Muscle layer of colon (tissue), 2 donors: ENCODE measurements around the gene INTS15.

Source experiments
- H3K27ac ChIP-seq: one replicate; pipeline ENCODE4 v1.7.0; 2013; ENCODE audit warnings: low read depth, mild to moderate bottlenecking, low read length, moderate library complexity
- H3K27me3 ChIP-seq, 2 donors: one replicate each; pipeline ENCODE4 v1.7.0; 2013; ENCODE audit warnings: low read length in 2 of 2, mild to moderate bottlenecking in 2 of 2; ENCODE audit not compliant: insufficient read depth in 2 of 2, control insufficient read depth in 1 of 2
- H3K36me3 ChIP-seq: one replicate; pipeline ENCODE4 v1.7.0; 2013; ENCODE audit warnings: mild to moderate bottlenecking, low read length; ENCODE audit not compliant: insufficient read depth
- H3K4me1 ChIP-seq: one replicate; pipeline ENCODE4 v1.7.0; 2013; ENCODE audit warnings: mild to moderate bottlenecking, low read length; ENCODE audit not compliant: insufficient read depth
- H3K4me3 ChIP-seq, 2 donors: one replicate each; pipeline ENCODE4 v1.7.0; 2013; ENCODE audit warnings: low read length in 2 of 2, low read depth in 1 of 2, mild to moderate bottlenecking in 1 of 2, moderate library complexity in 1 of 2
- H3K9ac ChIP-seq: one replicate; pipeline ENCODE4 v1.7.0; 2013; ENCODE audit warnings: low read length
- H3K9me3 ChIP-seq: one replicate; pipeline ENCODE4 v1.7.0; 2013; ENCODE audit warnings: mild to moderate bottlenecking, low read length
- donor health status: abdominal sarcoma.
- donor health status: Adenocarcinoma of cecum.

Gene INTS15

GRCh38 chr7:6648066-6648814, 58.4 kb downstream of the INTS15 start:
- peaks cover 34% of the 10 kb centered on the region for H3K36me3 ChIP-seq
- no peak overlapping the region for H3K9ac ChIP-seq
- H3K27ac ChIP-seq: no peak overlapping the region
- no peaks in the 10 kb centered on the region for H3K9me3 ChIP-seq
- H3K4me1 ChIP-seq: no peaks in the 10 kb centered on the region
- H3K27me3 ChIP-seq: no peaks in the 10 kb centered on the region
- no peak overlapping the region for H3K4me3 ChIP-seq

- peaks cover 29% of the 10 kb centered on the region for H3K36me3 ChIP-seq
Measured at GRCh38 chr7:6648815-6649104, 58.9 kb downstream of the INTS15 start.

GRCh38 chr7:6649241-6649961, 59.6 kb downstream of the INTS15 start:
- Histone ChIP-seq H3K9me3 (no peaks in the 10 kb centered on the region), H3K27ac (no peak overlapping the region), H3K9ac (no peak overlapping the region), H3K36me3 (peaks cover 25% of the 10 kb centered on the region), H3K4me3 (no peak overlapping the region), H3K27me3 (no peaks in the 10 kb centered on the region), H3K4me1 (no peaks in the 10 kb centered on the region)

More at GRCh38 chr7:6648815-6649104, 58.9 kb downstream of the INTS15 start:
- Histone ChIP-seq H3K27me3 (no peaks in the 10 kb centered on the region), H3K4me3 (no peak overlapping the region), H3K9me3 (no peaks in the 10 kb centered on the region), H3K4me1 (no peaks in the 10 kb centered on the region), H3K27ac (no peak overlapping the region), H3K9ac (no peak overlapping the region)

- no peak overlapping the region for H3K4me3 ChIP-seq
- H3K9me3 ChIP-seq: no peaks in the 10 kb centered on the region
- no peaks in the 10 kb centered on the region for H3K4me1 ChIP-seq
- no peak overlapping the region for H3K27ac ChIP-seq
- no peak overlapping the region for H3K9ac ChIP-seq
- peaks cover 20% of the 10 kb centered on the region for H3K36me3 ChIP-seq
- H3K27me3 ChIP-seq: no peaks in the 10 kb centered on the region
Measured at GRCh38 chr7:6650086-6650485, 60.3 kb downstream of the INTS15 start.

GRCh38 chr7:6650521-6651011, 60.7 kb downstream of the INTS15 start:
- H3K27ac ChIP-seq: no peak overlapping the region
- H3K4me3 ChIP-seq: no peak overlapping the region
- H3K9me3 ChIP-seq: no peaks in the 10 kb centered on the region
- no peaks in the 10 kb centered on the region for H3K4me1 ChIP-seq
- H3K9ac ChIP-seq: no peak overlapping the region
- no peaks in the 10 kb centered on the region for H3K27me3 ChIP-seq
- peaks cover 20% of the 10 kb centered on the region for H3K36me3 ChIP-seq

GRCh38 chr7:6651851-6652445, 62.1 kb downstream of the INTS15 start:
- Histone ChIP-seq H3K36me3 (peaks cover 16% of the 10 kb centered on the region), H3K4me1 (no peaks in the 10 kb centered on the region), H3K4me3 (no peak overlapping the region), H3K9ac (no peak overlapping the region), H3K27me3 (no peaks in the 10 kb centered on the region), H3K27ac (no peak overlapping the region), H3K9me3 (no peaks in the 10 kb centered on the region)

- H3K27ac ChIP-seq: no peak overlapping the region
- no peaks in the 10 kb centered on the region for H3K9me3 ChIP-seq
- H3K4me1 ChIP-seq: no peaks in the 10 kb centered on the region
- H3K4me3 ChIP-seq: no peak overlapping the region
- H3K9ac ChIP-seq: no peak overlapping the region
- H3K36me3 ChIP-seq: peaks cover 16% of the 10 kb centered on the region
- no peaks in the 10 kb centered on the region for H3K27me3 ChIP-seq
Measured at GRCh38 chr7:6652446-6653011, 62.7 kb downstream of the INTS15 start.

- H3K9ac ChIP-seq: no peak overlapping the region
- peaks cover 16% of the 10 kb centered on the region for H3K36me3 ChIP-seq
- H3K4me1 ChIP-seq: no peaks in the 10 kb centered on the region
- no peaks in the 10 kb centered on the region for H3K9me3 ChIP-seq
- no peaks in the 10 kb centered on the region for H3K27me3 ChIP-seq
- H3K27ac ChIP-seq: no peak overlapping the region
- H3K4me3 ChIP-seq: no peak overlapping the region
Measured at GRCh38 chr7:6653071-6654003, 63.5 kb downstream of the INTS15 start.

- Histone ChIP-seq H3K9me3 (no peaks in the 10 kb centered on the region), H3K36me3 (peaks cover 14% of the 10 kb centered on the region), H3K9ac (no peak overlapping the region), H3K4me3 (no peak overlapping the region), H3K27me3 (no peaks in the 10 kb centered on the region), H3K4me1 (no peaks in the 10 kb centered on the region), H3K27ac (no peak overlapping the region)
Measured at GRCh38 chr7:6654113-6654841, 64.5 kb downstream of the INTS15 start.

GRCh38 chr7:6654842-6655610, 65.2 kb downstream of the INTS15 start:
- H3K36me3 ChIP-seq: peaks cover 12% of the 10 kb centered on the region
- no peaks in the 10 kb centered on the region for H3K4me1 ChIP-seq
- no peak overlapping the region for H3K4me3 ChIP-seq
- H3K27me3 ChIP-seq: no peaks in the 10 kb centered on the region
- no peaks in the 10 kb centered on the region for H3K9me3 ChIP-seq
- H3K27ac ChIP-seq: no peak overlapping the region
- H3K9ac ChIP-seq: no peak overlapping the region
